H1 (cell line): ENCODE measurements around the gene TAF4. TPM values are rescaled to one million over a fixed set of nuclear protein-coding genes. Genes with fewer than 3 reads are reported as not detected.

ENCODE experiments used
- CTCF ChIA-PET: fragments of 300-600 bp; sonication (Branson Sonifier 250); formaldehyde crosslinking; loops from one replicate; lab custom pipeline; 2021; ENCODE audit not compliant: partially characterized antibody; lab: Charles Lee
- POLR2A ChIA-PET: fragments of 300-600 bp; sonication (Branson Sonifier 250); formaldehyde crosslinking; loops from one replicate; lab custom pipeline; 2021; ENCODE audit warnings: inconsistent platforms; ENCODE audit not compliant: partially characterized antibody; lab: Charles Lee
- DNase-seq, 2 experiments: peaks; one replicate each; pipeline versions ENCODE4 v3.0.0 to v3.0.0-alpha.2; 2010 to 2022; ENCODE audit warnings: low spot score in 2 of 2, low read depth in 1 of 2, mixed read lengths in 1 of 2
- FAIRE-seq: peaks from 2 replicates; lab custom pipeline; 2011; peaks lifted over from hg19 to GRCh38; lab: Jason Lieb, UNC
- H2AFZ ChIP-seq: 2 replicates; pipeline ENCODE4 v1.8.1; 2012; ENCODE audit warnings: low read length, inconsistent platforms
- H2AK5ac ChIP-seq: 2 replicates; pipeline ENCODE4 v1.6.1; 2013; ENCODE audit warnings: low read depth, low read length
- H2BK120ac ChIP-seq: replicated peaks from 2 replicates; pipeline ENCODE3; 2013; ENCODE audit warnings: low read depth, low read length, inconsistent platforms
- H2BK12ac ChIP-seq: 2 replicates; pipeline ENCODE4 v1.6.1; 2013; ENCODE audit warnings: low read depth, low read length
- H2BK15ac ChIP-seq: 2 replicates; pipeline ENCODE4 v1.6.1; 2013; ENCODE audit warnings: low read length
- H2BK20ac ChIP-seq: 2 replicates; pipeline ENCODE4 v1.6.1; 2013; ENCODE audit warnings: low read length
- H2BK5ac ChIP-seq: 2 replicates; pipeline ENCODE4 v1.6.1; 2013; ENCODE audit warnings: low read depth, low read length
- H3K14ac ChIP-seq: 2 replicates; pipeline ENCODE4 v1.6.1; 2013; ENCODE audit warnings: inconsistent platforms; ENCODE audit not compliant: insufficient read length
- H3K18ac ChIP-seq: 2 replicates; pipeline ENCODE4 v1.6.1; 2013; ENCODE audit warnings: low read length; ENCODE audit errors: extremely low read depth
- H3K23ac ChIP-seq: 2 replicates; pipeline ENCODE4 v1.6.1; 2013; ENCODE audit warnings: inconsistent platforms; ENCODE audit not compliant: insufficient read length
- H3K23me2 ChIP-seq: 2 replicates; pipeline ENCODE4 v1.6.1; 2013; ENCODE audit warnings: low read depth, low read length
- H3K27ac ChIP-seq: 2 replicates; pipeline ENCODE4 v1.6.1; 2011; ENCODE audit warnings: low read depth, low read length, inconsistent platforms
- H3K27me3 ChIP-seq, 4 experiments: replicated peaks in 1 of 4; 1 replicate in 1 of 4; 2 replicates in 3 of 4; pipeline versions ENCODE4 v1.6.1 to v1.8.1; 2011 to 2013; ENCODE audit warnings: low read length in 3 of 4, mild to moderate bottlenecking in 3 of 4, inconsistent platforms in 2 of 4, mixed read lengths in 2 of 4, moderate library complexity in 1 of 4; ENCODE audit not compliant: control insufficient read depth in 3 of 4, insufficient read depth in 3 of 4; ENCODE audit errors: extremely low read depth in 1 of 4
- H3K36me3 ChIP-seq, 4 experiments: 2 replicates each; pipeline versions ENCODE4 v1.6.1 to v1.8.1; 2011 to 2013; ENCODE audit warnings: mild to moderate bottlenecking in 4 of 4, low read length in 3 of 4, moderate library complexity in 2 of 4, control low read depth in 1 of 4, inconsistent platforms in 1 of 4; ENCODE audit not compliant: insufficient read depth in 4 of 4, control insufficient read depth in 2 of 4
- H3K4ac ChIP-seq: replicated peaks from 2 replicates; pipeline ENCODE3; 2013; ENCODE audit warnings: low read length, low read depth, mixed read lengths, inconsistent platforms; ENCODE audit not compliant: insufficient read length
- H3K4me1 ChIP-seq, 4 experiments: replicated peaks in 1 of 4; 1 replicate in 1 of 4; 2 replicates in 3 of 4; pipeline versions ENCODE4 v1.6.1 to v1.8.1; 2011 to 2013; ENCODE audit warnings: low read length in 3 of 4, inconsistent platforms in 2 of 4, mixed read lengths in 1 of 4; ENCODE audit not compliant: insufficient read depth in 4 of 4, control insufficient read depth in 3 of 4
- H3K4me2 ChIP-seq, 2 experiments: 2 replicates each; pipeline versions ENCODE4 v1.6.1 to v1.8.1; 2011 to 2013; ENCODE audit warnings: low read depth in 2 of 2, low read length in 2 of 2, control low read depth in 1 of 2, inconsistent platforms in 1 of 2, mild to moderate bottlenecking in 1 of 2; ENCODE audit not compliant: insufficient read depth in 1 of 2
- H3K4me3 ChIP-seq, 4 experiments: fragments of 200-600, 300-600 bp in 1 of 4; sonication (generic), shearing (Covaris generic), sonication (Bioruptor Twin) in 1 of 4; 2 replicates each; pipeline versions ENCODE4 v1.5.1 to v1.8.1; 2011 to 2016; ENCODE audit warnings: low read length in 4 of 4, low read depth in 3 of 4, control low read depth in 2 of 4, inconsistent platforms in 2 of 4, mild to moderate bottlenecking in 2 of 4, mixed read lengths in 1 of 4, moderate library complexity in 1 of 4; ENCODE audit not compliant: insufficient read depth in 2 of 4; ENCODE audit errors: extremely low read depth in 1 of 4
- H3K56ac ChIP-seq: replicated peaks from 2 replicates; pipeline ENCODE3; 2013; ENCODE audit warnings: low read depth, mild to moderate bottlenecking, mixed read lengths, low read length, inconsistent platforms; ENCODE audit not compliant: insufficient read length
- H3K79me1 ChIP-seq: 2 replicates; pipeline ENCODE4 v1.6.1; 2013; ENCODE audit warnings: low read depth, low read length, control low read depth
- H3K79me2 ChIP-seq, 2 experiments: 2 replicates each; pipeline versions ENCODE4 v1.6.1 to v1.8.1; 2012 to 2013; ENCODE audit warnings: low read length in 2 of 2, mild to moderate bottlenecking in 2 of 2, inconsistent platforms in 1 of 2; ENCODE audit not compliant: insufficient read depth in 2 of 2, control insufficient read depth in 1 of 2
- H3K9ac ChIP-seq, 4 experiments: replicated peaks in 1 of 4; 1 replicate in 1 of 4; 2 replicates in 3 of 4; pipeline versions ENCODE4 v1.6.1 to v1.8.1; 2011 to 2013; ENCODE audit warnings: low read depth in 3 of 4, low read length in 3 of 4, control low read depth in 2 of 4, mild to moderate bottlenecking in 2 of 4, moderate library complexity in 2 of 4, inconsistent platforms in 1 of 4; ENCODE audit errors: extremely low read depth in 1 of 4
- H3K9me3 ChIP-seq, 2 experiments: 2 replicates each; pipeline versions ENCODE4 v1.6.1 to v1.8.1; 2012 to 2013; ENCODE audit warnings: mild to moderate bottlenecking in 2 of 2, moderate library complexity in 2 of 2, control low read depth in 1 of 2, inconsistent platforms in 1 of 2, low read depth in 1 of 2, low read length in 1 of 2, mixed read lengths in 1 of 2; ENCODE audit not compliant: insufficient read depth in 2 of 2
- H4K20me1 ChIP-seq, 2 experiments: replicated peaks in 1 of 2; 2 replicates each; pipeline versions ENCODE3 to v1.8.1; 2011 to 2013; ENCODE audit warnings: inconsistent platforms in 2 of 2, low read length in 2 of 2, mild to moderate bottlenecking in 1 of 2; ENCODE audit not compliant: insufficient read depth in 2 of 2, control insufficient read depth in 1 of 2
- H4K5ac ChIP-seq: 2 replicates; pipeline ENCODE4 v1.6.1; 2013; ENCODE audit warnings: low read length, low read depth, mixed read lengths, inconsistent platforms; ENCODE audit not compliant: insufficient read length
- H4K8ac ChIP-seq: 2 replicates; pipeline ENCODE4 v1.8.0; 2013; ENCODE audit warnings: mild to moderate bottlenecking, moderate library complexity, low read length, inconsistent platforms; ENCODE audit not compliant: insufficient read depth; ENCODE audit errors: extremely low read depth
- H4K91ac ChIP-seq: replicated peaks from 2 replicates; pipeline ENCODE3; 2013; ENCODE audit warnings: low read length, mixed read lengths, inconsistent platforms; ENCODE audit not compliant: insufficient read length
- ASH2L ChIP-seq: fragments of 200-600, 300-600 bp; sonication (generic); IDR thresholded peaks from one replicate; pipeline ENCODE4 v1.7.1; 2017; ENCODE audit warnings: low read length
- KDM1A ChIP-seq: fragments of 200-600, 300-600 bp; sonication (generic); IDR thresholded peaks from 2 replicates; pipeline ENCODE4 v1.7.1; 2016; ENCODE audit warnings: mild to moderate bottlenecking, low read length, borderline replicate concordance
- RBBP5 ChIP-seq: IDR thresholded peaks from 2 replicates; pipeline ENCODE4 v1.7.1; 2012; ENCODE audit warnings: low read depth, mild to moderate bottlenecking, inconsistent platforms, low read length, moderate library complexity, borderline replicate concordance
- ZNF274 ChIP-seq: IDR thresholded peaks from 2 replicates; pipeline ENCODE4 v1.7.0; 2012; ENCODE audit warnings: low read length, borderline replicate concordance; ENCODE audit errors: extremely low read depth
- WGBS, 2 experiments: shearing (Covaris generic) in 1 of 2; methylation state at CpG; one replicate each; pipeline versions ENCODE4 v1.1.6 to v1.1.7; 2013 to 2015; ENCODE audit warnings: low lambda C conversion rate in 2 of 2, mixed read lengths in 2 of 2, inconsistent platforms in 1 of 2, low coverage in 1 of 2, missing lambda C conversion rate in 1 of 2; ENCODE audit not compliant: insufficient replicate concordance in 2 of 2, insufficient coverage in 1 of 2, insufficient read length in 1 of 2; ENCODE audit errors: extremely low coverage in 1 of 2, missing lambda C conversion rate in 1 of 2; 5-methylcytosine and 5-hydroxymethylcytosine counted together
- polyA plus RNA-seq, 7 experiments: library from polyadenylated mRNA; depleted of rRNA in 3 of 7; stranded (reverse) in 5 of 7; unstranded in 2 of 7; fragments of >200 nt in 5 of 7; fragments of 200-250 nt in 2 of 7; gene quantifications; 1 replicate in 5 of 7; 2 replicates in 1 of 7; 4 replicates in 1 of 7; pipeline versions ENCODE4 v1.2.1 to v1.2.3, GENCODE V29; 2011 to 2013; ENCODE audit warnings: missing spikeins in 2 of 7, mixed read lengths in 2 of 7
- total RNA-seq: library from RNA; stranded (reverse); fragmentation: NEBNext Ultra II Directional; extraction: Animal tissue kit (Norgen Biotek cat#: 25700); gene quantifications from 2 replicates; pipeline ENCODE4 v1.2.1, GENCODE V29; 2021

TAF4 gene
- total and polyA plus RNA-seq, 2 of the 8 experiments (the other 6 are each of a cell fraction or from before 2014, with no cell fraction given) = 16.0 to 30.1 TPM

DNA sequence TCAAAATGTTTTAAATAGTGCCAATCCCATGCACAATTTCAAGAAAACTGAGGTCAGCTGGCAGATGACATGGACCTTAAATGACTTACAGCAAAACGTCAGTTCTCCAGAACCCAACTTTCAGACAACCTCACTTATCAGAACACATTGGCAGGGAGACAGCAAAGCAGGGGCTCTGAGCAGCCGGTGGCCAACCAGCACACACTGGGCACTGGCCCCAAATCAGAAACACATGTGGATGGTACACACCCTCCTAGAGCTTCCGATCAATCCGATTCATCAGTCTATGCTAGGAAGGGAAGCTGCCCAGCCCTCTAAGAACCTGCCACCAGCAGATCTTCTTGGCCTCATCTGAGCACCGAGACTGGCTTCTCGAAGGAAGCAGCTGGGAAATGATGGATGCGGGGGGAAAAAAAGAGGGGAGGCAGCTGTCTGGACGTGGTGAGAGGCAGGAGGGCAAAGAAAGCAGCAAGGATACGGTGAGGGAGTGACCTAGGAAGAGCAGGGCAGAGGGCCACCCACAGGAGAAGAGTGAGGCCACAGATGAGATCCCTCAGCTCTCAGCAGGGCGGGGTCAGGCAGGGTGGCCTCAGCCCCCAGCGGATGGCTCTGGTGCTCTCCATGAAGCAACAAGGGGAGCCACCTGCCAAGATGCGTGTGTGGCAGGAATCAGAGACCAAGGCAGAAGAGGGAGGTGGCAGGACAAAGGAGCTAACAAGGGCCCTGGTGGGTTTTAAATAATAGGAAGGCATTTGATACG, 32.9 kb downstream of the TAF4 start:
- POLR2A ChIA-PET = interaction anchor here (0.7 to 5.6 kb wide), 7 partner anchors 10 to 105 kb away, joined by 3 to 21 read pairs (median 3); no protein-coding TSS in a partner anchor
- no peak overlapping the region for H2BK15ac ChIP-seq

More for the DNA sequence above, 32.9 kb downstream of the TAF4 start:
- no peak overlapping the region for H2BK20ac ChIP-seq
- H3K56ac ChIP-seq = no peak overlapping the region
- no peak overlapping the region for H3K4me3 ChIP-seq
- H3K4me2 ChIP-seq = no peak overlapping the region
- H4K8ac ChIP-seq = no peak overlapping the region
- H3K23me2 ChIP-seq = no peaks in the 10 kb centered on the region
- no peak overlapping the region for H3K18ac ChIP-seq
- CTCF ChIA-PET = interaction anchor here (0.6 to 1.9 kb wide), 8 partner anchors 9 to 106 kb away, joined by 3 to 9 read pairs (median 3); no protein-coding TSS in a partner anchor
- no peak for FAIRE-seq
- TF ChIP-seq ZNF274 = no peak
- no peak for TF ChIP-seq KDM1A
- TF ChIP-seq ASH2L = no peak
- TF ChIP-seq RBBP5 = no peak
- H4K20me1 ChIP-seq = peaks cover 13 to 27% of the 10 kb centered on the region in 2 experiments
- no peak overlapping the region for H2BK120ac ChIP-seq
- H2AK5ac ChIP-seq = no peak overlapping the region
- peaks cover 0 to 16% (median 5%) of the 10 kb centered on the region in 4 experiments; a peak in 6 of 7 replicates for H3K4me1 ChIP-seq
- H3K36me3 ChIP-seq = no peaks in the 10 kb centered on the region
- DNase-seq = no peak
- no peak overlapping the region for H2BK12ac ChIP-seq
- no peak overlapping the region for H3K27ac ChIP-seq
- no peak overlapping the region for H3K9ac ChIP-seq
- WGBS, 2 experiments = 81% methylated on average over 12 of the region's 13 CpGs; no CpG with 5 or more reads in 1 of the 2 experiments
- H3K4ac ChIP-seq = no peak overlapping the region
- no peak overlapping the region for H3K23ac ChIP-seq
- no peak overlapping the region for H4K91ac ChIP-seq
- no peaks in the 10 kb centered on the region for H3K9me3 ChIP-seq
- no peak overlapping the region for H4K5ac ChIP-seq
- H3K27me3 ChIP-seq = no peaks in the 10 kb centered on the region
- peaks cover 32% of the 10 kb centered on the region for H3K79me1 ChIP-seq
- no peak overlapping the region; the same call in 1 of the 2 replicates for H2BK5ac ChIP-seq
- H3K14ac ChIP-seq = no peak overlapping the region
- no peak overlapping the region for H2AFZ ChIP-seq
- H3K79me2 ChIP-seq = peaks cover 13 to 91% of the 10 kb centered on the region in 2 experiments
